ENCODE results near the gene CACHD1. TPM values are rescaled to one million over a fixed set of nuclear protein-coding genes. Genes with fewer than 3 reads are reported as not detected.
A peak's percentile ranks its signal among the peaks of the same experiment; 100 is the strongest.

CACHD1 gene
- total and polyA plus RNA-seq, 12 donors: 0.87 to 4.2 (median 2.4) TPM

GRCh38 chr1:64581135-64581842 is 111.4 kb downstream of the CACHD1 start:
- intact Hi-C loops (cut with DNase I): loop anchor here in 1 of 10 donors (10.0 kb wide), 1 partner anchor 64 kb away; no protein-coding TSS in a partner anchor
- Histone ChIP-seq H3K4me1 (peaks cover 0 to 12% (median 0%) of the 10 kb centered on the region in 9 donors), H3K9me3 (no peaks in the 10 kb centered on the region), H3K4me3 (no peak overlapping the region), H3K27ac (no peak overlapping the region), H3K27me3 (no peaks in the 10 kb centered on the region), H3K36me3 (no peaks in the 10 kb centered on the region)
- no peak for ATAC-seq
- no peak for TF ChIP-seq CTCF (IDR thresholded peaks at IDR 0.05)
- WGBS, 2 donors: 53 to 60% methylated on average over 3 of the region's 3 CpGs
- no peak for DNase-seq

DNA sequence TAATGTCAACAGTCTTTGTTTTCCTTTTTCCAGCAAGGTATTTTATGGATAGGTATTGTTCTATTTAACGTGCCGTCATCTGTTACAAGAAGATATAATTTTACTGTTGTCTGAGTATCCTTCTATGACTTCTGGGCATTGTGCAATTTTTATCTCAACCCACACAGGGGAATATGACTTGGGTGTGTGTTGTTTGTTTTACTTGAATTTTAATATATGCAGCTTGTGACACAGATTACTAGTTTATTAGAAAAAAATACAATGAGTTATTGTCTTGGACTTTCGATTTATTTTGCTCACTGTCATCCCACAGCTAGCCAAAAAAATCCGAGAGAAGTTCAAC is 111.9 kb downstream of the CACHD1 start:
- DNase-seq: no peak
- peaks cover 0 to 12% (median 0%) of the 10 kb centered on the region in 9 donors for H3K4me1 ChIP-seq
- 60 to 71% methylated on average over 4 of the region's 4 CpGs for WGBS, 2 donors
- no peaks in the 10 kb centered on the region for H3K36me3 ChIP-seq
- ATAC-seq: peak in 2 of 8 donors; percentile 29 to 44
- intact Hi-C loops (cut with DNase I): loop anchor here in 1 of 10 donors (10.0 kb wide), 1 partner anchor 63 kb away; no protein-coding TSS in a partner anchor
- no peak overlapping the region for H3K4me3 ChIP-seq
- H3K27ac ChIP-seq: peak overlapping the region in 1 of 10 donors; percentile 22
- H3K27me3 ChIP-seq: no peaks in the 10 kb centered on the region
- no peak for TF ChIP-seq CTCF (IDR thresholded peaks at IDR 0.05)
- no peaks in the 10 kb centered on the region for H3K9me3 ChIP-seq

GRCh38 chr1:64584479-64584878 is 114.5 kb downstream of the CACHD1 start:
- H3K4me3 ChIP-seq: no peak overlapping the region
- peaks cover 0 to 12% (median 0%) of the 10 kb centered on the region in 9 donors for H3K4me1 ChIP-seq
- no peaks in the 10 kb centered on the region for H3K9me3 ChIP-seq
- intact Hi-C loops (cut with DNase I): loop anchor here in 1 of 10 donors (10.0 kb wide), 1 partner anchor 60 kb away; no protein-coding TSS in a partner anchor
- 94 to 100% methylated on average over 1 of the region's 1 CpG for WGBS, 2 donors
- DNase-seq (no peak), ATAC-seq (no peak)
- TF ChIP-seq CTCF (IDR thresholded peaks at IDR 0.05): peak in 1 of 9 donors; percentile 30
- no peaks in the 10 kb centered on the region for H3K36me3 ChIP-seq
- H3K27ac ChIP-seq: no peak overlapping the region
- H3K27me3 ChIP-seq: no peaks in the 10 kb centered on the region

- no peak for TF ChIP-seq CTCF (IDR thresholded peaks at IDR 0.05)
Observed at GRCh38 chr1:64588876-64589275, 118.9 kb downstream of the CACHD1 start.

More at GRCh38 chr1:64588876-64589275, 118.9 kb downstream of the CACHD1 start:
- Histone ChIP-seq H3K36me3 (no peaks in the 10 kb centered on the region), H3K4me3 (no peak overlapping the region), H3K4me1 (no peaks in the 10 kb centered on the region), H3K27ac (no peak overlapping the region), H3K9me3 (no peaks in the 10 kb centered on the region), H3K27me3 (no peaks in the 10 kb centered on the region)
- intact Hi-C loops (cut with DNase I): loop anchor here in 1 of 10 donors (10.0 kb wide), 1 partner anchor 56 kb away; no protein-coding TSS in a partner anchor
- DNase-seq (no peak), ATAC-seq (no peak)
